Loucy (cell line): ENCODE results near the gene PSMB5.

Experiments
- CTCF ChIP-seq: fragments of 200-600 bp; sonication (generic); conservative IDR thresholded peaks from 2 replicates; pipeline ENCODE4 v1.5.1; 2014; ENCODE audit warnings: mild to moderate bottlenecking, antibody characterized with exemption, low read length
- EZH2phosphoT487 ChIP-seq: fragments of 200-600 bp; IDR thresholded peaks from 2 replicates; pipeline ENCODE4 v1.6.1; 2018; ENCODE audit warnings: antibody characterized with exemption, mild to moderate bottlenecking, moderate library complexity, borderline replicate concordance

DNA sequence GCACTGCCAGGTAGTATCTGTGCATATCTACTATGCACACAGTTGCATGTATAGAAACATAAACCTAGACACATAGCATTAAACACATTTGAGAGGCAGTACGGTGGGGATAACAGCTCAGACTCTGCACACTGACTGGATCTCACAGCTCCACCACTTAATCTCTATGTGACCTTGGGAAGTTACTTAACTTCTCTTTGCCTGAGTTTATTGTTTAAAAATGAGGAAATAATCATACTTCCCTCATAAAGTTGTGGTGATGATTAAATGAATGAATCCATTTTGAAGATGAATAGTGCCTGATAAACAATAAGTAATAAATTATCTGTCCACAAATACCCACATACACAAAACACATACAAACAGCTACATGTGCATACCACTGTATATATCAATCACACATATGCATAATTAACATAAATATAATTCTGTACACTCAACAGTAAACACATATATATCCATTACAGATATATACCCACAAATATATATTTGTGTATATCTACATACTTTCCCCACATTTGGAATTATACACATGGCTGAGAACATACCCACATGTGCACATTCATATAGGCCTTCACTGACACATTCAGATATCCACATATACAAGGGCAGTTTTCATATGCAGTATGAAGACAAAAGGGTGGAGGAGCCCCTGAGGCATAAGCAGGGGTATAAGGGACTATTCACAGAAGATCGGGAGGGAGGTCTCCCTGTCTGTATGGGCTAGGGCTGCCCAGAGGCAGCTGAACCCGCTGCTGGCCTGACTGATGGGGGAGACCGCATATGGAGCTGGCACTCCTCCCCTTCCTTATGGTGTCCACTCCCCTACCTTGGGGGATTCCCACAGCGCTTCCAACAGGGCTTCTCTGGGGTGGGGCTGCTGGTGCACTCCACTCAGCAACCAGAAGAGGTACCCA is 16.7 kb upstream of the PSMB5 start:
- TF ChIP-seq CTCF (no peak), EZH2phosphoT487 (no peak)
